IPS-18a (cell line): ENCODE measurements around the gene PRTFDC1.
"Not testable (repeated sequence)": the region's sequence is repeated elsewhere in the genome, so short reads cannot be mapped to it uniquely, and the experiment has no call there.

ENCODE experiments used
- H3K27ac ChIP-seq: one replicate; pipeline ENCODE4 v1.5.1; 2013; ENCODE audit warnings: low read length
- H3K27me3 ChIP-seq: one replicate; pipeline ENCODE4 v1.6.1; 2013; ENCODE audit warnings: mild to moderate bottlenecking, low read length; ENCODE audit not compliant: control insufficient read depth, insufficient read depth
- H3K36me3 ChIP-seq: one replicate; pipeline ENCODE4 v1.6.1; 2013; ENCODE audit warnings: low read depth, low read length; ENCODE audit not compliant: control insufficient read depth
- H3K4me1 ChIP-seq: one replicate; pipeline ENCODE4 v1.6.1; 2013; ENCODE audit warnings: low read depth, low read length; ENCODE audit not compliant: control insufficient read depth
- H3K4me3 ChIP-seq: one replicate; pipeline ENCODE4 v1.5.1; 2013; ENCODE audit warnings: low read length
- H3K9ac ChIP-seq: one replicate; pipeline ENCODE4 v1.6.1; 2013; ENCODE audit warnings: mild to moderate bottlenecking, low read length, moderate library complexity
- H3K9me3 ChIP-seq: one replicate; pipeline ENCODE4 v1.6.1; 2013; ENCODE audit warnings: low read depth, low read length; ENCODE audit not compliant: control insufficient read depth

The PRTFDC1 gene

GRCh38 chr10:24925799-24926198 is 26.6 kb downstream of the PRTFDC1 start:
- Histone ChIP-seq H3K27me3 (no peaks in the 10 kb centered on the region), H3K4me3 (no peak overlapping the region), H3K4me1 (peaks cover 6% of the 10 kb centered on the region), H3K9ac (no peak overlapping the region), H3K27ac (no peak overlapping the region), H3K36me3 (no peaks in the 10 kb centered on the region), H3K9me3 (no peaks in the 10 kb centered on the region)

GRCh38 chr10:24924483-24924882 is 27.9 kb downstream of the PRTFDC1 start:
- not testable (repeated sequence) for H3K4me3 ChIP-seq, H3K27ac ChIP-seq, H3K36me3 ChIP-seq, H3K4me1 ChIP-seq, H3K27me3 ChIP-seq, H3K9ac ChIP-seq, H3K9me3 ChIP-seq

- H3K36me3 ChIP-seq, H3K27ac ChIP-seq, H3K4me1 ChIP-seq, H3K27me3 ChIP-seq, H3K4me3 ChIP-seq, H3K9ac ChIP-seq, H3K9me3 ChIP-seq: not testable (repeated sequence)
These were observed 30.1 kb downstream of the PRTFDC1 start for GRCh38 chr10:24922222-24922868.

GRCh38 chr10:24920907-24921881 is 31.2 kb downstream of the PRTFDC1 start:
- Histone ChIP-seq H3K36me3 (no peaks in the 10 kb centered on the region), H3K4me3 (no peak overlapping the region), H3K9me3 (peaks cover 2% of the 10 kb centered on the region), H3K27ac (no peak overlapping the region), H3K9ac (no peak overlapping the region), H3K4me1 (peaks cover 11% of the 10 kb centered on the region), H3K27me3 (no peaks in the 10 kb centered on the region)

GRCh38 chr10:24920192-24920591 is 32.2 kb downstream of the PRTFDC1 start:
- H3K36me3 ChIP-seq, H3K27ac ChIP-seq, H3K27me3 ChIP-seq, H3K9me3 ChIP-seq, H3K9ac ChIP-seq, H3K4me3 ChIP-seq: not testable (repeated sequence)
- H3K4me1 ChIP-seq = peaks cover 11% of the 10 kb centered on the region

GRCh38 chr10:24919629-24920028 is 32.8 kb downstream of the PRTFDC1 start:
- H3K9ac ChIP-seq, H3K4me3 ChIP-seq, H3K27ac ChIP-seq, H3K9me3 ChIP-seq, H3K27me3 ChIP-seq, H3K36me3 ChIP-seq: not testable (repeated sequence)
- peaks cover 11% of the 10 kb centered on the region for H3K4me1 ChIP-seq

- Histone ChIP-seq H3K36me3 (no peaks in the 10 kb centered on the region), H3K9me3 (peaks cover 2% of the 10 kb centered on the region)
These were observed 34.4 kb downstream of the PRTFDC1 start for GRCh38 chr10:24917979-24918378.

GRCh38 chr10:24917493-24917892 is 34.9 kb downstream of the PRTFDC1 start:
- peaks cover 11% of the 10 kb centered on the region for H3K4me1 ChIP-seq
- H3K9ac ChIP-seq = no peak overlapping the region
- H3K9me3 ChIP-seq = peaks cover 2% of the 10 kb centered on the region
- H3K27me3 ChIP-seq = no peaks in the 10 kb centered on the region
- H3K27ac ChIP-seq = no peak overlapping the region
- H3K36me3 ChIP-seq = no peaks in the 10 kb centered on the region
- H3K4me3 ChIP-seq = no peak overlapping the region

More at GRCh38 chr10:24917979-24918378, 34.4 kb downstream of the PRTFDC1 start:
- Histone ChIP-seq H3K4me1 (peaks cover 11% of the 10 kb centered on the region), H3K27ac (no peak overlapping the region), H3K4me3 (no peak overlapping the region), H3K9ac (no peak overlapping the region), H3K27me3 (no peaks in the 10 kb centered on the region)

GRCh38 chr10:24916365-24916764 is 36.0 kb downstream of the PRTFDC1 start:
- H3K9me3 ChIP-seq = peaks cover 2% of the 10 kb centered on the region
- H3K27ac ChIP-seq = no peak overlapping the region
- H3K4me1 ChIP-seq = peaks cover 11% of the 10 kb centered on the region
- H3K9ac ChIP-seq = no peak overlapping the region
- H3K4me3 ChIP-seq = no peak overlapping the region
- H3K27me3 ChIP-seq = no peaks in the 10 kb centered on the region
- H3K36me3 ChIP-seq = no peaks in the 10 kb centered on the region

- Histone ChIP-seq H3K9me3 (peaks cover 2% of the 10 kb centered on the region), H3K27me3 (no peaks in the 10 kb centered on the region), H3K4me3 (no peak overlapping the region), H3K27ac (no peak overlapping the region), H3K4me1 (peaks cover 5% of the 10 kb centered on the region), H3K36me3 (no peaks in the 10 kb centered on the region), H3K9ac (no peak overlapping the region)
These were observed 37.1 kb downstream of the PRTFDC1 start for GRCh38 chr10:24915304-24915703.

GRCh38 chr10:24914148-24914547 is 38.3 kb downstream of the PRTFDC1 start:
- H3K27me3 ChIP-seq = no peaks in the 10 kb centered on the region
- no peak overlapping the region for H3K4me3 ChIP-seq
- peaks cover 5% of the 10 kb centered on the region for H3K4me1 ChIP-seq
- no peaks in the 10 kb centered on the region for H3K9me3 ChIP-seq
- no peaks in the 10 kb centered on the region for H3K36me3 ChIP-seq
- no peak overlapping the region for H3K27ac ChIP-seq
- H3K9ac ChIP-seq = no peak overlapping the region
